TTC549 (cell line): ENCODE results near the gene MAPKAPK2.

Source experiments
- FAIRE-seq: peaks from 2 replicates; lab custom pipeline; 2012; peaks lifted over from hg19 to GRCh38; lab: Jason Lieb, UNC

The MAPKAPK2 gene

DNA sequence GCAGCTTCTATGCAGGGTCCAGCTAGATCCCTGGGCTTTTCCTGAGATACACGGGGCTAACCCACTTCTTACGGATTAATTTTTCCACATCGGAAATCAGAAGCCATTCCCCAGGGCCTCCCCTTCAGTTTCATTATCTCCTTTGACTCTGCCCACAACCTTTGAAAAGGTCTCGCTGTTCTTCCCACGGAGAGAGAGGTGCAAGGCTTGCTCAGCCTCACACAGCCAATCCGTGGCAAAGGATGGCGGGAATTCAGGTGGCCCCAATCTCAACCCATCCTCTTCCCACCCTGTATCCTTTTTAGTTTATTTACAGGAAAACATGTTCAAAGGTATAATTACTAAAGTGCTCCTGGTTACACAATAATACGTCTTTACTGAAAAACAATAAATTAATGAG is 702 bp upstream of the MAPKAPK2 start:
- FAIRE-seq: no peak

DNA sequence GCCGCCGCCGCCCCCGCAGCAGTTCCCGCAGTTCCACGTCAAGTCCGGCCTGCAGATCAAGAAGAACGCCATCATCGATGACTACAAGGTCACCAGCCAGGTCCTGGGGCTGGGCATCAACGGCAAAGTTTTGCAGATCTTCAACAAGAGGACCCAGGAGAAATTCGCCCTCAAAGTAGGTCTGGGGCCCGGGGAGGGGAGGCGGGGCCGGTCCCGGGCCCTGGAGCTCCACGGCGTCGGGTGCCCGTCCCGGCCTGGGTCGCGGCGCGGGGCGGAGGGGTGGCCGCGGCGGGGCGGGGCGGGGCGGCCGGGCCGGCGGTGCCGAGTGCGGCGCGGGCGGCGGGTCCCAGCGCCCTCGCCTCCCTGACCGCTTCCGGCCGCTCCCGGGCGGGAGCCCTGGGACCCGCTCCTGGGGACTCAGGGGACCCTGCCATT is 646 bp downstream of the MAPKAPK2 start:
- FAIRE-seq: no peak

DNA sequence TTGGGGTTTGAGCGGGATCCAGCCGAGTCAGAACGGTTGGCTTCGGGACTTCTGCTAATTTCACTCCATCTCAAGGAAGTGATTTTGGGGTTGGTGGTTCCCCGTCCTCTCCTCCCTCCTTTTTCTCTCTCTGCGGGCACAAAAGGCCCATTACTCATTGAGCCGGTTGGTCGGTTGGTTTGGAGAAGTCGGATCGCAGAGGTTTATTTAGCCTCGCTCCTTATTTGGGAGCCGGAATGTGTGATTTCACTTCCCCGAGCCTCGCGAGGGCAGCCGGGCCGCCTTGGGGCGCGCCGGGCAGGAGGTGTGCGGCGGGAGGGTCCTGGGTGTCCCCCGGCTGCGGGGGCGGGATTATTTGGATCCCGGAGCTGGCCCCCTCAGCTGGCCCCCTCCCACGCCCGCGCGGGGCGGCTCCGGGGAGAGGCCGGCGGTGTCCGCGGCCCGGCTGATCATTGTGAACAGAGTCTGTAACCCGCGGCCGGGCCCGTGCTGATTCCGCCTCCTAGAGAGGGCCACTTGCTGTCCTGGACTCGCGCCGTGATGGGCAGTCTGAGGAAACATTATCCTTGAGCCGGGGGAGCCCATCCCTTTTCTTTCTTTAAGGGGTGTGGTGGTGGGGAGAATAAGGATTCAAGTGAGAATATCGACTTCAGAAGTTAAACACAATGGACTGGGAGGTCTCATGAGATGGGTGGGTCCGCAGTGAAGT is 1.2 kb downstream of the MAPKAPK2 start:
- FAIRE-seq: no peak

DNA sequence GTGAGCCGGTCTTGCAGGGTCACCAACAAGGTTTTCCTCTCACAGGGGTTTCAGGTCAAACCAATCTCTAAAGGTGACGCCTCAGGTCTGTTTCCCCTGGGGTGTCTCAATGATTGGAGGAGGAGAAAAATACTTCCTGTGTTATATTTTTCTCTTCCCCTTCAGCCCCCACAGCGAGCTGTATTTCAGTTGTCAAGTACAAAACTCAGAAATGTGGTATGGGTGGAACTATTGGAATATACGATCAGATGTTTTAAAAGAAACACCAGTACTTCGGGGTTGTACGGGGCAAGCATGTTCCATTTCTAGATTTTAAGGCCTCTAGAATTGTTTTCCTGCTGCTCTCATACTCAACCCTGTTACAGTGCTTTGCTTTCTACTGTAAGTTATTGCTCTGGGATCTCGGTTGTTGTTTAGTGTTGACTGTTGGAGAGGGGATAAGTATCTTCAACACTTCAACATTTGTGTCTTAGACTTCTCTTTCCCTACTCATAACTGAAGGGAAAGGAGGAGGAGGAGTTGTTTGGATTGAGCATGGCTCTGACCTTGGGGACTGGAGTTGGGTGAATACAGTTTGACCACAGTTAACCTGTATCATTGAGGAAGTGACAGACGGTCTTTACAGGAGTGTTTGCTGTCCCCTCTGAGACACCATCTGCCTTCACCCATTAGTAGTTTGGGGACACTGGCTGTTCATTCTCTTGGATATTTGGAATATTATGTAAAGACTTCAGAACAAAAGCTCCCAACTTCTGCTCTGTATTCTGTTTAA is 2.0 kb downstream of the MAPKAPK2 start:
- no peak for FAIRE-seq

DNA sequence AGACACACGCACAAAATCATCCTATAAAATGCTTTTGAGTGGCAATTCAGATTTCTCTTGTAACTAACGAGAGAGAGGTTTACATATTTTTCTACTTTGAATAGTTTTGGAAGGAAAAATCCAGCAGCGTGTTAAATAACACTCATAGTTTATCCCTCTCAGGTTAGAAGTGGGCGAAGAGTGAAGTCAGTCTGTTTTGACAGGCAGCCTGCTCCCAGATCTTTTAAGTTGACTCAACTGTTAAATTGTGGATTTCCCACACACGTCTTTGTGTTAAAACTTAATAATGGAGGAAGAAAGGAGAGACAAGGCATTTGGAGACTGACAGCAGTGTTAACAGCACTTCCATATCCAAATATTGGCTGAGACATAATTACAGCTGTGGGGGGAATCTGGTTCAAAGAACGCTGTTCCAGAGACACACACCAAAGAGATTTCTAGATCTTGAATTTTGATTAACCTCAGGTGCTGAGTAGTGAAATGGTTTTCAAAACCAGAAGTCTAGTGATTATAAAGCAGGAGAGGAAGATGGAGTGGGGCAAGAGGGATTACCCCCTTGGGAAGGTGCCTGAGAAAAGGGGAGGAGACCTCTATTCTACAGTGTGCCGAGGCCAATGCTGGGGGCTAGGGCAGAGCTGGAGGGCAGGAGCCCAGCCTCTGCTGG is 2.7 kb downstream of the MAPKAPK2 start:
- no peak for FAIRE-seq

DNA sequence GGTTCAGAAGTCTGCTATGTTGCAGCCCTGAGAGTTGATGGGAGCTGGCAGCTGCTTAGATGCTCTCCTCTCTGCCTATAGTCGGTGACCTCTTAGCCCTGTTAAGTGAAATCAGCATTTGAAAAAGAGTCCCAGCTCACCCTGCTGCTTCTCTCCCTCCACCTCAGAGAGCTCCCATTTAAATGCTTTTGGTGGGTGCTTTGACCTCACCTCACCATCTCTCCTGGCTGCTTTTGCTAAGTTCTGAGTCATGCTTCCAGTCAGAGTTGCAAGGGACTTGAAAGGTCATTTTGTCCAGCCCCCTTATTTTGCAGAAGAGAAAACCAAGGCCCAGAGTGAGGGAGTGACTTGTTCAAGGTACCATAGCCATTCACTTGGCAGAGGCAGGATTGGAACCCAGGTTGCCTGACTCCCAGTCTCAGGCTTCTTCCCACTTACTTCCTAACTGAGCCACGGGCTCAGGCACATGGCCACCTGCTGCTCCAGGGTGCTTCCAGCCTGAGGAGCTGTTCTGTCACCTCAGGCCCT is 3.3 kb downstream of the MAPKAPK2 start:
- FAIRE-seq: no peak

DNA sequence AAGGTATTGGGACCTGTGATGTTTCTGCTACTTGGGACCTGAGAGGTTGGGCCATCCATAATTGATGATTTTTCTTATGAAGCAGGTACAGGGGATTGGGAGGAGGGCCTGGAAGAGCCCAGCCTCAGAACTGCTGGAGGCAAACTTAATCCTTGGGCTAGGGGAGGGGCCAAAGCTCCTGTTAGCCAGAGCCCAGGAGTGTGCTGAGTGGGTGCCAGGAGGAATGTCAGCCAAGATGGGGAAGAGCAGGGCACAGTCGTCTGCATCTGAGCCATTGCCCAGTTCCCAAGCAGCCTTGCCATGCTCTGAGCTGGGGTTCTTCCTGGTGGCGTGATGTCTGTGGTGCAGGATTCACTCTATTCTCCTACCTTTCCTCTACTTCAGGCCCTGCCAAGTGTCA is 5.8 kb downstream of the MAPKAPK2 start:
- FAIRE-seq: no peak

DNA sequence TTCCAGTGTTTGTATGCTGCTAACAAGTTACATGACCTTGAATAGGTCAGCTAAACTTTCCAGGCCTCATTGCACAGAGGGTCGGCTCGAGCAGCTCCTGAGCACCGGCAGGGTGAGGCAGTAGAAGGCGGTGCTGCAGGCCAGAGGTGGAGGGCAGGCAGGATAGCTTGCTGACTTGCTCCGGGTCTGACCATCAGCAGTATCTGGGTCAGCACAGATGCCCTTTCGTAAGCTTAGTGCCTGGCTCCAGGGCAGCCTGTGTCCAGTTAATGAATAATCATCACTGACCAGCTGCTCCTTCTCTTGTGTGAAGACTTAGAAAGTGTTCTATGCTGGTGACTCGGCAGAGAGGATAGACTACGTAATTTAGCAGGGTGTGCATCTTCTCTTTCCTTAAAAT is 6.9 kb downstream of the MAPKAPK2 start:
- FAIRE-seq: no peak

DNA sequence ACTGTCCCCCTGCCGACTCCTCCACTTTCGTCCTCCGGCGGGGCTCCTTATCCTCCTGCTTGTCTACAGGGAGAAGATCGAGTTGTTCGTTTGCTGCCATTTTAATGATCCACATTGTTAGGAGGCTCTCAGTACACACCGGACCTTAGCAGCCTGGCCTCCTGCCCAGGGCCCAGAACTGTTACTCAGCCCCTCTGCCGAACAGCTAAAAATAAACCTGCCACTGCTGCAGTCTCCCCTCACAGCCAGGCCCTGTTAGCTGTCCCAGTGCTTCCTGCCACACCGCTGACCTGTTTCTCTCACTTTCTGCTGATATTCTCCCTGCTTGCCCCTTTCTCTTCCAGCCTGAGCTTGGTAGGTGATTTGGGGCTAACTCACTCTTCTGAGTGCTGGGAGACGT is 8.3 kb downstream of the MAPKAPK2 start:
- no peak for FAIRE-seq

DNA sequence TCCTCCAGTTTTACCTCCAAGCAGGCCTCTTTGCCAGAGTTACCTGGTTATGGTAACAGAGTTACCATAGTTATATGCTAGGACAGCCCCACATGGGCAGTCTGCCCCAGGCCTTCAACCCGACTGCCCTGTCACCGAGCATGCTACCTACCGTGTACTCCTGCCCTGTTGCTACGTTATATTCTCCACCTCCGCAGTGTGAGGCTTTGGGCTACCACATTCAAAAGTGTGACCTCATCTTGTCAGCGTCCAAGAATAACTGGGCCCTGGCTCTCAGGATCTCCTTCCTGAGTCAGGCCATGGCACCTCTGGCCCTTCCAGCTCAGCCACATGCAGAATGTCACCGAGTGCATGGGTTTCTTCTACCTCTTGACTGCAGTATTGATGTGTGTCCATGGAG is 8.9 kb downstream of the MAPKAPK2 start:
- no peak for FAIRE-seq

DNA sequence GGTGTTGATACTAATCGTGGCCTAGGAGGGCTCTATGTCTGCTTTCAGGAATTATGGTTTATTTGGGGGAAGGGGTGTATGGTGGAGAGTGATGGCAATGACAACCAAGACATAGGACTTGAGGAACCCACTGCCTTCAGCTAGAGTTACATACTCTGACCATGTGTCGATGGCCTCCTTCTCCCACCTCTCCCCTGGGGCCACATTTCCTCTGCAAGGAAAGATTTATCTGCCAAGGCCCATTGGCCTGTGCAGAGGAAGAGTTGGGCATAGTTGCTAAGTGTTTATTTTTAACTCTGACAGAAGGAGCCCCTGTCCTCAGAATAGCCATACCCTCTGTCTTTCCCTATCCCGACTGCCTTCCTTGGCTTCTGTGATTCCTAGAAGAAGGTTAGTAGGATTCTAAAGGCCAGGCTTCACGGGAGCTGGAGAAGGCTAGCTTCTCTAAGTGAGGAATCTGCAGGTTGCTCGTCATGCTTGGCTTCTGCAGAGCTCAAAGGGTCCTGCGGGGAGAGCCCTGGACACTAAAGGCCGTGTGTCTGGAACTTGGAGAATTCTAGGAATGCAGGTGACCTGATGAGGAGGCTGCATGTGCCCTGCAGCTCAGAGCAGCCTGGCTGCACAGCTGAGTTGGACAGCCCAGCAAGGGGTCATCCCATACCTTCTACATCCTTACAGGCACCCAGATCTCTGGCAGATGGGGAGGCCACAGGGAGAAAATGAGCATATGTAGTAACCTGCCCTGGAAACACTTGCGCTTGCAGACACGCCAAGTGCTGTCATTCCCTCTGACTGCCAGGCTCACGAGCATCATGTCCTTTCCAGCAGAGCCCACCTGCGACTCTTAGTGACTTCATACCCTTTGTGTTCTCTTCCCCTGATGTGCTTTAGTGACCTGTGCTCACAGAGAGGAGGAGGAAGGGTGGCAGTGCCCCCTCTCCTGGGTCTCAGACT is 9.7 kb downstream of the MAPKAPK2 start:
- no peak for FAIRE-seq

DNA sequence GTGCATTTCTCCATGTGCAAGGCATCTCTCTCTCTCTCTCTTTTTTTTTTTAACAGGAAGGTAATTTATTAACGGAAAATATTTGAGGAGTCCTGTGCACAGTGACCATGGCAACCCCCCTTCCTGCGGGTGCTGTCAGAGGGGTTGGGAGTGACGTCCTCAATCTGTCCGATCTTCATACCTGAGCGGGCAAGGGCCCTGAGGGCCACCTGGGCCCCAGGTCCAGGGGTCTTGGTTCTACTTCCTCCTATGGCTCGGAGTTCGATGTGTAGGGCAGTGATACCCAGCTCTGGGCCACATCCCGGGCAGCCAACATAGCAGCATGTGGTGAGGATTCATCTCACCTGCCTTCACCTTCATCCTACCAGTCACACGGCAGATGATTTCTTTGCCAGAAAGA is 11.0 kb downstream of the MAPKAPK2 start:
- FAIRE-seq: no peak

DNA sequence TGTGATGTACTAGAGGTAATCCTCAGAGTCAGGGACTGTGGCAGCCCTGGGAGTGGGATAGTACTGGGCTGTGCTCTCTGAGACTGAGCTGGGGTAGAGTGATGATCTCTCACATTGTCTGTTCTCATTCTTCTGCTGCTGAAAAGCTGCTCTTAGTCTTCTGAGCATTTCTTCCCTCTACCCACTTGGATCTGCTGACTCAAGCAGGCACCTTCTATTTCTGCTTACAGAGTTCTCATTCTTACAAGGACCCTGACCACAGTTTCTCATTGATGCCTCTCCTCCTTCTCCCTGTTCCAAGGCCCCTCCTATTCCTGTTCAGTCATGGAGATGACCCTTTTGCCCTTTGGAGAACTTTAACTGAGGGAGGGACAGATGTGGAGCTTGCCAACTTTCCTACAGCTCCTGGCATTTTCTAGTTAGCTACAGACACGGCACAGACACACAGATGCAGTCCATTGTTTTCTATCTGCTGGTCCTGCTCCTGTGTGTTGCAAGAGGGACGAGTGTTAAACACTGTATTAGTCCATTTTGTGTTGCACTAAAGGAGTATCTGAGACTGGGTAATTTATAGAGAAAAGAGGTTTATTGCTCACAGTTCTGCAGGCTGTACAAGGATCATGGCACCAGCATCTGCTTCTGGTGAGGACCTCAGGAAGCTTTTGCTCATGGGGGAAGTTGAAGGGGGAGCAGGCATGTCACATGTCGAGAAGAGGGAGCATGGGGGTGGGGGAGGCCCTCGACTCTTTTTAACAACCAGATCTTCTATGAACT is 12.3 kb downstream of the MAPKAPK2 start:
- FAIRE-seq: no peak

DNA sequence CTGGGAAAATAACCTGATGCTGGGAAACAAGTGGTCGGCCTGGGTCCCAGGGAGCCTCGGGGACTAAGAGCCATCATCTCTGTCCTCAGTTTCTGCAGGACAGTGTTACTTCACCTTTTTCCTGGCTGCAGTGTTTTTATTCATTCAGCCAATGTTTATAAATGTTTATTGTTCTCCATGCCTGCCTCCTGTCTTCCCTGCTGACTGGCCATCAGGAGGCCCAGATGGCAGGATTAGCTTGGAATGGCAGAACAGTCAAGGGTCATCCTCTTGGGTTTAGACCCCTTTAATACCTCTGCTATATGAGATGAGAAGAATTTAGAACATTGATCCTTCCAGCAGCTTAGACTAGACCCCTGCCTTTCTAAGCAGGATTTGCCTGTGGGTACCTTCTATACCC is 13.3 kb downstream of the MAPKAPK2 start:
- FAIRE-seq: no peak

DNA sequence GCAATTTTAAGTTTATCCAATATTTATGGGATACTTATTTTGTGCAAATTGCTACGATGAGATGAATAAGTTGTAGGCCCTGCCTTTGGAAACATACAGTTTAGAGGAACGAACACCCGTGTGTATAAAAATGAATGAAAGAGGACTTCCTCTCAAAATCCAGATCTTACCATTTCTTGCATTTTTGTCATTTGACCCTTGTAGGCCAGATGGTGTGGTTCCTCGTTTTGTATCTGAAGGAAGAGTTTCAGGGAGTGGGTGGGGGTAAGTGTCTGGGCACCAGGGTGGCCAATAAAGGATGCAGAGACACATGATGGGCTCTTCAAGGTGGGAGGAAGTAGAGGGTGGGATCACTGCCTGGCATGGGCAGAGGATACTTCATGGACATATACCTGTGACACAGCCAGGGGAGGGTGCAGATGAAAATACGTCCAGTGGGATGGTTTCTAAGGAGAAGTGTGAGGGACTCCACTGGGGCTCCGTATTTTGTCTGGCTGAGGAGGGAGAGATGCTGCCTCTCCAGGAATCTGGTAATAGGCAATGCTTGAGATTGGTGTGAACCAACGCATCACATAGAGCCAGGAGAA is 14.4 kb downstream of the MAPKAPK2 start:
- FAIRE-seq: no peak

DNA sequence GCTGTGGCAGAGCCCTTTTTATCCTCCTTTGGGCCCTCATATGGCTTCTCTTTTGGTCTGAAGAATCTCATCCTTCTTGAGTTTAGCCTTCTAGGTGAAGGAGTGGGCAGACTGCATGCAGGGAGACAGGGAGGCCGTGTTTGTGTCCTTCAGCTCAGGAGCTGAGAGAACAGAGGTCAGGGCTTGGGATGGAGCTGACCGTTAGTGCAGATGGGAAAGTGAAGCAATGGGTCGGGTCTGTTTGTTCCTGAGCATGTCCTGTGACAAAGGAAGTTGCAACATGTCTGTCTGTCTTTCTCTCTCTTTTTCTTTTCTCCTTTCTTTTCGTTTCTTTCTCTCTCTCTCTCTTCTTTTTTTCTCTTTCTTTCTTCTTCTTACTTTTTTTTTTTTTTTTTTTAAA is 14.9 kb downstream of the MAPKAPK2 start:
- no peak for FAIRE-seq

DNA sequence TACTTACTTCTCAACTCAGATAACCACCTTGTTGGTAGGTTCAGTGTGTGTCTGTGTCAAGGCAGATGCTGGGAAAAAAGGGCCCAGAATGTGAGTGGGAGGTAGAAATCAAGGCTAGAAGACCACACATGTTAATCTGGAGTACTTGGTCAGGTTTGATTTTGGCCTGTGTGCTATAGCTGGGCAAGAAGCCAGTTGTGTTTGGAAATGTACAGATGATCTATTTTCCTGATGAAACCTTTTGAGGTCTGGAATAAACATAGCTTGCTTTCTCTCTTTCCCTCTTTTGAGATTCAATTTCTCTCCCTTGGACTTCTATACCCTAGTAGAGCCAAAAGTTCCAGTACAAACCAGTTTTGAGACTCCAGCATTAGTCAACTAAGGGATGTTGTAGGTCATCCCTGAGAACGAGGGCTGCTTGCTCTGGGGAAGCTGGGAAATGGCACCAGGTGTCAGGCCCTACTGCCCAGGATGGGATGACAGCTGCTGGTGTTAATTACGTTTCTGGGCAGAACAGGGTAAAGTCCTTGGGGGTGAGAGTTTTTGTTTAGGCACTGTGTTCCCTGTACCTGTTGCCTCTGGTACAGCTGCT is 15.8 kb downstream of the MAPKAPK2 start:
- no peak for FAIRE-seq

DNA sequence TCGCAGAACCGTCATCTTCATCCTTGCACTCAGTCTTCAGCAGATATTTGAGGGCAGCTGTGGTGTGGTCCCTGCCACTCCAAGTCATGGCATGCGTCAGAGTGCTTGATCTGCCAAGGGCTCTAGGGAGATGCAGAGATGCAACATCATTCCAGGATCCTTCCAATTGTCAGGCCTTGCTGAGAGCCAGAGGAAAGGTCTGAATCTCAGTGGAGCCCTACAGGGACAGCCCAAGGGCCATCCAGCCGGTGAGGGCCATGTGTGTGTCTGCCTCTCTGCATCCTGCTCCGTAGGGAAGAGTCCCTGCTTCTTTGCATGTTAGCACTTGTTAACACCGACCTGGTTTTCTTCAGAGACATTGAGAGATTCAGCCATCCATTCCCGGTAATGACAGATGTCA is 17.6 kb downstream of the MAPKAPK2 start:
- no peak for FAIRE-seq

DNA sequence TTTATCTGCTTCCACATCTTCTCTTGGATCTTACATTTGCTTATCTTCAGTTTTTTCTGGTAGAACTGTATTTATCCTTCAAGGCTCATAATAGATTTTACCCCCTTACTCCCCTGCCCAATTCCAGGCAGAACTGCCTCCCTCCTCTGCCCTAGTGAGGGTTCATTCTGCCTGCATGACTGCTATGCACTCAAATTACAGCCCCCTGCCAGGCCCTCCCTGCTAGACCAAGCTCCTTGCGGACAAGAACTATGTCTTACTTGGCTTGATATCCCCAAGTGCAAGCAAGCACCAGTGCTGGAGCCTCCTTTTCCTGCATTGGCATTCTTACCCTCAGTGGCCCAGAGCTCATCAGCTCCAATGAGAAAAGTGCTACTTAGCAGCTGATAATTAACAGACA is 18.1 kb downstream of the MAPKAPK2 start:
- FAIRE-seq: no peak

DNA sequence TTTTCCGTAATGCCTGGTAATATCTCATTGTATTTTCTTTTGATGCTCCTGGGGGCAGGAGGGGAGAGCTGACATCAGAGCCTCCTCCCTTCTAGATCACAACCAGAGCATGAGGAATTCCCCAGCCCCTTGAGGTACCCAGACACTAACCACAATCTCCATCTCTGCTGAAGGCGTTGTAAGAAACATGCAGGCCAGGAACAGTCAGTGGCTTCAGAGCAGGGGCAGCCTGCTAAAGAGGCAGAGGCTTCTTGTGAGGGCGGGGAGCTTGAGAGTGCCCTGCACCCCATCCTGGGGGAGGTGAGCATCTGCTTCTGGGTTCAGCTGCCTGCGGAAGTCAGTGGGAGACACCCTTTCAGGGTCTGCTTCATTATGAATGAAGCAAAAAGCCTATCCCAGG is 19.0 kb downstream of the MAPKAPK2 start:
- FAIRE-seq: no peak
